ENCODE measurements around the gene UBE2E1.
"Not testable (repeated sequence)": the region's sequence is repeated elsewhere in the genome, so short reads cannot be mapped to it uniquely, and the experiment has no call there.

UBE2E1 gene

DNA sequence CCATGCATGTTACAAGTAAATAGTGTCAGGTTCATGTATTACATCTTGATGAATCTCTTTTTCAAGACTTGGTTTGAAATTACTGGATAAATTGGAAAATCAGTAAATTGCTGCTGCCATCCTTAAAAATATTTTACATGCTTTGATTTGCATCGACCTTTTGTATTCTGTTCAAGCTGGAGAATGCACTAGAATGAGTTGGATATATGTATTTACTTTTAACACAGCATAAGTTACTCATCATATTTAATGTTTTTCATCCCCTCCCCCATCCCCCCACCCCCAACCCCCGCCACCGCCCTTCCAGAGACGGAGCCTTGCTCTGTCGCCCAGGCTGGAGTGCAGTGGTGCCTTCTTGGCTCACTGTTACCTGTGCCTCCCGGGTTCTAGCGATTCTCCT, 16.8 kb downstream of the UBE2E1 start:
- no peak for DNase-seq

DNA sequence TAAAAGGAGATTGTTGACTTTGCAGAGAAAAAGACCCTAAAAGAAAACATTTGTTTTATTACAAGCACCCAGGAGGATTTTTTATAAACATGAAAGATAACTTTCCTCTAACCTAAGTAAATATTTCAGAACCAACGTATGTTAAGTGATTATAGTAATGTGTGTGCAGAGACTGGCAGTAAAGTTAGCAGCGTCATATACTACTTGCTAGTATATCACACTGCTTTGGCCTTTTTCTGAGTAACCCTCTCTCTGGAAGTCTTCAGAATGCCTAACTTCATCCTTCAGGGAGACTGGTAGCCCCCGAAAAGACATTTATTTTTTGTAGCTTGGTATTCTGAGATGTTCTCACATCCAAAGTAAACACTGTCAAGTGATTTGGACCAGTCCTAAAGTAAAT, 17.9 kb downstream of the UBE2E1 start:
- no peak for DNase-seq

DNA sequence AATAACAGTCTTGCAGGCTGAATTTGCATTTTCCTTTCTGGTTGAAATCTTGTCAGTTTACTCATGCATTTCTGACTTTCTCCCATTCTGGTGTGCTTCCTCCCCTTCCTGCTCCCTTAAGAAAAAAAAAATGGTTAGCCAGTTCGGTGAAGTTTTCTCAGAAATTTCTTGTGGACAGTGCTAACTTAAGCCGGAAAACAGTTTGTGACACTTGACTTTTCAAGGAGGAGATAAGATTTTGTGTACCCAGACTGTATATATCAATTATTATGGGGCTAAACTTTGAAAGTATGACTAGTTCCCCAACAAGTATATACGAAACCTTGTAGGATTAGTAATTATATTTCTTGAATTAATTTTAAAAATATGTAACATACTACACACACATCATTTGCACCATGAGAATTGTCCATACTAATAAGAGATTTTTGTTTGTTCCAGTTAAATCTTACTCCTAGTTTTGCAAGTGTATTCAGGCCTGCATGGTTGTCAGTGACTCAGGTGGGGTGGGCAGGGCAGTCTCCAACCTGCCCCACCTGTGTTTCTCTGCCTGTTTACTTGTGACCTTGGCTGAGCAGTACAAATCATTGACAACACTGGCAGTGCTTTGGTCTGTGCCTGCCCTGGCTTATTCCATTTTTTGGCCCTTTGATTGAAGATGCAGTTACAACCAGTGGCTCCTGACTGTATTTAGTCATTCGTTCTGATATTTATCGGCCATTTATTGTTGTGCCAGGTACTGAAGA, 19.1 kb downstream of the UBE2E1 start:
- no peak for DNase-seq

DNA sequence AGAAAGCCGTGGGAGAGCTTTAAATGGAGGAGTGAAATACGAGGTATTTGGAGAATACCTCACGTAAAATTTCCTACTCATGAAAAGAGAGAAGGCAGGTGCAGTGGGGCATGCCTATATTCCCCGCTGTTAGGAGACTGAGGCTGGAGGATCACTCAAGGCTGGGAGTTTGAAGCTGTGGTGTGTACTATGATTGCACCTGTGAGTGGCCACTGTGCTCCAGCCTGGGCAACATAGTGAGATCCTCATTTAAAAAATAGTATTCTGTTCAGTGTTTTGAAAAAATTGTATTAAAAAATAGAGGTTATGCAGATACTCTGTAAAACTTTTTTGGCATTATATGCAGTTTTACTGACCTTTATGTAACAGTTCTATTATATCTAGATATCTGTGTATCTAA, 20.0 kb downstream of the UBE2E1 start:
- no peak for DNase-seq

DNA sequence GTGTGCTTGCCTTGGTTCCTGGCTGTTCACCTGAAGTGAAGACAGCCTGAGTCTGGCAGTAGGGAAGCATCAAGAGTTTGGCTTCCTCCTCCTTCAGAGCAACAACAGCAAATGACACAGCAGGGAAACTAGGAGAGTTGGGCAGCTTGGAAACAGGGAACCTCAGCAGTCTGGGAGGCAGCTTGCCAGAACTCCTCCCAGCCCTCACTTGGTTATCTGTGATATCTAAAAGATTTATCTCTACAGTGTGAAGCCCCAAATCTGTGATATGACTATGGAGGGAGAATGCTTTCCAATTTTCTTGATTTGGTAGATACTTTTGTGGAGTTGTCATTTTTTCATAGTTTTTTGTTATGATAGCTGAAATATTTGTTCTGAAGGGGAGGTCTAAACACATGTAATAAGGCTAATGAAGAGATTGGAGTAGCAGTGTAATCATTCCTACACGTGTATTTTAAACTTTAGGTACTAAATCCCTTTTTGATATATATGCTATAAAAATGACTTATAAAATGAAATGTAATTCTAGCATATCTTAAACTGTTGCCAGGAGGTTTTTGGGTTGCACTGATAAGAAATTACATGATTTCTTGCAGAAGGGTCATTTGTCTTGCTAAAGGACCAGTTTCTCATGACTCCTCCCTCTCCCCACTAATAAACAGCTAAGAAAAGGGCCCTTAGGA, 20.8 kb downstream of the UBE2E1 start:
- DNase-seq, result no peak

DNA sequence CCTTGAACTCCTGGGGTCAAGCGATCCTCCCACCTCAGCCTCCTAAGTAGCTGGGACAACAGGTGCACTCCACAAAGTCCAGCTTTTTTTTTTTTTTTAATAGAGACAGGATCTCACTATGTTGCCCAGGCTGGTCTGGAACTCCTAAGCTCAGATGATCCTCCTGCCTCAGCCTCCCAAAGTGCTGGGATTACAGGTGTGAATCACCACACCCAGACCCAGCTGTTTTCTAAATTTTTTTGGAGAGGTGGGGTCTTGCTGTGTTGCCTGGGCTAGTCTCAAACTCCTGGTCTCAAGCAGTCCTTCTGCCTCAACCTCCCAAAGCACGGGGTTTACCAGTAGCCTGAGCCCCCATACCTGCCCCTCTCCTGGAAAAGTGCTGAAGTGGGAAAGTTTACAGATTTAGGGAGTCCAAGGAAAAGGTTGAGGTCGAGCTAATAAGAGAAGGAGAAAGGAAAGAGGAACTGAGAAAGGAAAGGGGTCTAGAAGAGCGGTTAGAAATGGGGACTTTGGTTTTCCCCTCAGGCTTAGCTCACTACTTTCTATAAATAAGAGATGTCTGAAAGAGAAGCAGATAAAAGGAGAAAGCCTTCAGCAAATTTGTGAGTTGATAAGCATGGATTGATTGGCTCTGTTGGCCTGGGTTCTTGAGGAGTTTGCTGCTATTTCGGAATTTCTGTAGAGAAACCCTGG, 23.6 kb downstream of the UBE2E1 start:
- no peak for DNase-seq

DNA sequence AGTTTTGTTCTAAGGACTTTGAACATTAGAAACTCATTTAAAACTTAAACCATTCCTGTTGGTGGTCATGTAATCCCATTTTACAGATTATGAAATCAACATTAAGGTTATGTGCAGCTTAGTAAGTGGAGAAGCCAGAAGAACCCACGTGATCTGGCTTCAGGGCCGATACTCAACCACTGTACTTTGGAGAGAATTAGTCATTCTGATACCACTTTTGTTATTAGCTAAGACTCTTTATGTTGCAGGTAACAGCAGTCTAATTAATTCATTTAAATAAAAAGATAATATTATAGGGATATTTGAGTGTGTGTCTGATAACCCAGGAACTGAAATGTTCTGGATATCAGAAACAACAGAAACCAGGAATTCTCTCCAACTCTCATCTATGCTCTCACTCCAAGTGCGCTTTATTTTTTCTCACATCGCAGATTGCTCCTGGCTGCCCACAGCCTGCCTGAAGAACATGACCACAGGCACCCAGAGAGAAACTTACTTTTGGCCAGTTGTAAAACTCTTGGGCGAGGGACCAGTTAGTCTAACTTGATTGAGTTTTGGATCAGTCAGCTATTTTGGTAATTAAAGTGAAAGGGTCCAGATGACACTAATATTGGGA, 25.2 kb downstream of the UBE2E1 start:
- DNase-seq, result no peak

DNA sequence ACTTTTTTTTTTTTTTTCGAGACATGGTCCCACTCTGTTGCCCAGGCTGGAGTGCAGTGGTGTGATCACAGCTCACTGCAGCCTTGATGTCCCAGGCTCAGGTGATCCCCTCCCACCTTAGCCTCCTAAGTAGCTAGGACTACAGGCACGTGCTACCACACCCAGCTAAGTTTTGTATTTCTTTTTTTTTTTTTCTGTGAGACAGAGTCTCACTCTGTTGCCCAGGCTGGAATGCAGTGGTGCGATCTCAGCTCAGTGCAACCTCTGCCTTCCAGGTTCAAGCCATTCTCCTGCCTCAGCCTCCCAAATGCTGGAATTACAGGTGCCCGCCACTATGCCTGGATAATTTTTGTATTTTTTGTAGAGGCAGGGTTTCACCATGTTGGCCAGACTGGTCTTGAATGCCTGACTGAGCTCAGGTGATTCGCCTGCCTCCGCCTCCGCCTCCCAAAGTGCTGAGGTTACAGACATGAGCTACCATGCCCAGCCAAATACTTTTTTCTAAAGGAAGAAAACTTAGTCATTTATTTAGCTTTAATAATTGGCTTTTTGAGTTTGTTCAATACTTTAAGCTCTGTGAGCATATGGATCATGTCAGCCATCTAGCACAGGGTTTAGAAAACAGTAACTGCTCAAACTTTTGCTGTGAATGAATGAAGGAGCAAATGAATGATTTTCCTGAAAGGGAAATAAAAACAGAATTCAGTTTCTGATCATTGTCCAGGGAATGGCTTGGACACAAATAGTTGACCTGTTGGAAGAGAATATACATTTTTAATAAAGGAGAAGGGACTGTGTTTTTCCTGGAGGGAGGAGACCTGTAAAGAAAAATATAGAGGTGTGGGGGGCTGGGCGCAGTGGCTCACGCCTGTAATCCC, 26.0 kb downstream of the UBE2E1 start:
- no peak for DNase-seq

DNA sequence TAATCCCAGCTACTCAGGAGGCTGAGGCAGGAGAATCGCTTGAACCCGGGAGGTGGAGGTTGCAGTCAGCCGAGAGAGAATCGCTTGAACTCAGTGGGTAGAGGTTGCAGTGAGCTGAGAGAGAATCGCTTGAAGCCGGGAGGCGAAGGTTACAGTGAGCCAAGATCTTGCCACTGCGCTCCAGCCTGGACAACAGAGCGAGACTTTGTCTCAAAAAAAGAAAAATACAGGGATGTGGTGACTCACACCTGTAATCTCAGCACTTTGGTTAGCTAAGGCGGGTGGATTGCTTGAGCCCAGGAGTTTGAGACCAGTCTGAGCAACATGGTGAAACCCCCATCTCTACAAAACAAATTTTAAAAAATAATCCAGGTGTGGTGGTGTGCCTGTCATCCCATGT, 26.8 kb downstream of the UBE2E1 start:
- no peak for DNase-seq

DNA sequence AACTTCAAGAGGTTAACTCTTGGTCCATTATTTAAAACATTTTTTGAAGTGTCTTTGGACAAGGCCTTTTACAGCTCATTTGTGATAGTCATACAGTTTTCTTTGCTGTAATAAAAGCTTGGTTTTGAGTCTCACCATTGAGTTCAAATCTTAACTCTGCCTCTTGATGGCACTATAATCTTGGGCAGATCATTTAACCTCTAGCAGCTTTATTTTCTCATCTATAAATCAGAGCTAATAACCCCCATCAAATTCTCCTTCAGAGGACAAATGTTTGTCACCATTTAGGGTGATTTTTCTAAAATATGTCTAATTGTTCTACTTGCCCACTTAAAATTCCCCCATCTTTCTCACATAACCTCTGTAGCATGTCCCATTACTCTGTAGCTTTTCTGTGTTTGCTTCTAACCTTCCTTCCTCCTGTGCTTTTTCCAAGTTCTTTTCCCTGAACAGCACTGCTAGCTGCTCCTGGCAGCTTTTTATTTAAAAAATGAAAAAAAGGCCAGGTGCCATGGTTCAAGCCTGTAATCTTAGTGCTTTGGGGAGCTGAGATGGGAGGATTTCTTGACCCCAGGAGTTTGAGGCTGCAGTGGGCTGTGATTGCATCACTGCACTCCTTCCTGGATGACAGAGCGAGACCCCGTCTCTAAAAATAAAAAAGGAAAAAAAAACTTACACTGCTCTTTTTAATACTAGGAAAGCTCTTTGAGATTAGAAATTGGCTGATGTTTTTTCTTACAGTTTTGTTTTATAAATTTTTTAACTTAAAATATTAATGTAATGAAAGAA, 28.5 kb downstream of the UBE2E1 start:
- no peak for DNase-seq

DNA sequence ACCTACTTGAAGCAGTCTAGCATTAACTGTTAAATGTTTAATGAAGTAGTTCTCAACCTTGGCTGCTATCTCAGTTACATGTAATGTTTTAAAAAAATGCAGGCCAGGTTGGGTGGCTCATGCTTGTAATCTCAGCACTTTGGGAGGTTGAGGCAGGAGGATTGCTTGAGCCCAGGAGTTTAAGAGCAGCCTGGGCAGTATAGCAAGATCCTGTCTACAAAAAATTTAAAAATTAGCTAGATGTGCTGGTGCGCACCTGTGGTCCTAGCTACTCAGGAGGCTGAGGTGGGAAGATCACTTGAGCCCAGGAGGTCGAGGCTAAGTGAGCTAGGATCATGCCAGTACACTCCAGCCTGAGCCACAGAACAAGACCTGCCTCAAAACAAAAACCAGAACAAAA, 29.3 kb downstream of the UBE2E1 start:
- DNase-seq, result no peak

DNA sequence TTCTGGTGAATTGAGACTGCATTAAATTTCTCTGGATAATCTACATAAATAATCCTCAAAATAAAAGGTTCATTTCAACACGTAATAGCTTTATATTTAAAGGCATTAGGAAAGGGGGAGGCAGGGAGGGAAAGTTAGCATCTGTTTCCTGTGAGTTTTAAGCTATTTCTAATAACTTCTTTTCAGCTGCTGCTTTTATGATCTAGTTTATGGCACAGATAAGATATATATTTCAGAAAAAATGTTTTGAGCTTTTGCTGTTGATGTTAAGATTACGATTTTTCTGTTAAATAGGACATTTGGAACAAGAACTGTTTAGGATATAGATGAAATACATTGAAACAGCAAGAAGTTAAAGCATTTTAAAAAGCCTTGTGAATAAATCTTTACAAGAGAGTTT, 30.0 kb downstream of the UBE2E1 start:
- no peak for DNase-seq

DNA sequence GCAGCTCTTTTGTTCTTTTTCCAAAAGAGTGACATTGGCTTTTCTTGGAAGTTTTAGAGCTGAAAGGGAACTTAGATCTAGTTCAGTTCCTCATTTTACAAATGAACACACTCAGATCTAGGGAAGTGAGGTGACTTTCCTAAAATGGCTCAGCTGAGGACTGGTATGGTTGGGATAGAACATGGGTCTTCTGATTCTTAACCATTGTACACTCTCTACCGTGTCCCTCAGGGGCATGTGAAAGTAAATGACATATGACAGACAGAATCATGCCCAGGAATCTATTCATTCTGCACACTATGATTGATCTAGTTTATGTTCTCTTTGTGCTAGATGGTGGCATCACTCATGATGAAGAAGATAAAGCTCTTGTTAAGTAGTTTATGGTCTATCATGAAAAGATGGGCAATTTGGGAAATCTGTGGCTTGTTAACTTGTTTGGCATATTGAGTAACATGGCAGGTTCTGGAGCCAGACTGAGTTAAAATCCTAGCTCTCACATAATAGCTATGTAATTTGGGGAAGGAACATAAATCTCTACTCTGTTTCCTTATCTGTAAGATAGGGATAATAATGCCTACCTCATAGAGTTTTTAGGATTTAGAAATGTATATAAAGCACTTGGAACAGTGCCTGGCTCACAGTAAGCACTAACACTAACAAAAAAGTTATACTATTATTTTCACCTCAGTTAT, 30.9 kb downstream of the UBE2E1 start:
- DNase-seq, result no peak

DNA sequence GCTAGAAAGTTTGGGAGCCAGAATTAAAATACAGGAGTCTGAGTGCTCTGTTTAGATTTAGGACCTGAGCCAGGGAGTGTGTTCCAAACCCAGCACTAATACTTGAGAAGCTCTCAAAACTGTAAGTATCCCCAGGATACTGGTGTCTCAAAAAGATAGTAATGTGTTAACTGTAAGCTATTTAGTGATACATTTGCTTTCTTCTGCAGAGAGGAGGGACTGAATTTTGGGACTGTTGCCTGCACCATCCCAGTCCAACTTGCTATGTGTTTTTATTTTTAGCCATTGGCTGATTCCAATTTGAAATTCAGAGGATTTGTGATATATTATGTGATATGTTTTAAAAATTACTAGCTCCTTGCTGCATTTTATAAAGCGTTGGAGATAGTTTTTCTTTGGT, 31.5 kb downstream of the UBE2E1 start:
- DNase-seq, result no peak

DNA sequence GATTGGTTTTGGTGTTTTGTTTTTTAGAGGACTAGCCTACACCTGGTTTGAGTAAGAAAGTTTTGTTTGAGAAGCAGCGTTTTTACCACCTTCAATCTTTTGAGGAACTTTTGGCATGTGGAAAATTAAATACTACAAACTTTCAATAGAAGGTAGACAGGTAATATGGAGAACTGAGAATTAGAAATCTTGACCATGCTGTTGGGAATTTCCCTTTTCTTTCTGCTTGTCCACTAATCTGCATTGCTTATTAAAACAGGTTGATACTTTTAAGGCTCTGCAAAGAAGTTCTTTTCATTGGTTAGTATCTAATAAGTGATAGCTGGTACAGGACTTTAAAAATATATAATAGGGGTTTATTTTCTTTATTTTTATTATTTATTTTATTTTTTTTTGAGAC, 31.9 kb downstream of the UBE2E1 start:
- no peak for DNase-seq

DNA sequence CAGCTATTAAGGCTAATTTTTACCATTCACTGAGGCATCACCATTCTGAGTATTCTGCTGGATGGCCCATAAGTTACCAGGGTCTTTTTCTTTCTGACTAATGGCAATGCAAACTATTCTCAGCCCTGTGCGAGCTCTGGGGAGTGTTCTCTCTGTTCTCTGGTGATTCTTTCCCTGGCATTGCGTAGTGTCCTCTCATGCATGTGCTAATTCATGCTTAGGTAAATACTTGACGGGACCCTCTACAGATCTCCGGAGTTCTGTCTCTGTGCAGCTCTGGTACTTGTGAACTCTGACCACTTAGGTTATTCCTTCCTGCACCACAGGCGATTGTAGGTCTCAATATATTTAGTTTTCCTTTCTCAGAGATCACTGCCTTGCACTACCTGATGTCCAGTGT, 34.8 kb downstream of the UBE2E1 start:
- DNase-seq, result no peak

DNA sequence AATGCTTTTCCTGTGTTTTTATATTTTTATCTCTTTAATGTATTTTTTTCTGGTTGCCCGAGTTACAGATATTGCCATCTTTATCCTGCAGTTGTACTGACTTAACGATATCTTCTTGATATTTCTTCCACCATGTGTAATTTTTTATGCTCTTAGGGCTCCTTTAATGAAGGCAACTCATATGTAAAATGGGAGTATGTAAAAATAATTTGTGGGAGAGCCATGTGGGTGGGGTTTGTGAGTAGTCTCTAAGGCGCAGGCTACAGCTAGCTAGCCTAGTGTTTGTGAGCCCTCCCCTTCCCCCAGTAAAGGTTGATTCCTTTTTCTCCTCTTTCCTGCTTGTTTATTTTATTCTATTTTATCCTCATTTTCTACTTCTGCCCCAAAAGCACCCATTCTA, 38.1 kb downstream of the UBE2E1 start:
- no peak for DNase-seq

DNA sequence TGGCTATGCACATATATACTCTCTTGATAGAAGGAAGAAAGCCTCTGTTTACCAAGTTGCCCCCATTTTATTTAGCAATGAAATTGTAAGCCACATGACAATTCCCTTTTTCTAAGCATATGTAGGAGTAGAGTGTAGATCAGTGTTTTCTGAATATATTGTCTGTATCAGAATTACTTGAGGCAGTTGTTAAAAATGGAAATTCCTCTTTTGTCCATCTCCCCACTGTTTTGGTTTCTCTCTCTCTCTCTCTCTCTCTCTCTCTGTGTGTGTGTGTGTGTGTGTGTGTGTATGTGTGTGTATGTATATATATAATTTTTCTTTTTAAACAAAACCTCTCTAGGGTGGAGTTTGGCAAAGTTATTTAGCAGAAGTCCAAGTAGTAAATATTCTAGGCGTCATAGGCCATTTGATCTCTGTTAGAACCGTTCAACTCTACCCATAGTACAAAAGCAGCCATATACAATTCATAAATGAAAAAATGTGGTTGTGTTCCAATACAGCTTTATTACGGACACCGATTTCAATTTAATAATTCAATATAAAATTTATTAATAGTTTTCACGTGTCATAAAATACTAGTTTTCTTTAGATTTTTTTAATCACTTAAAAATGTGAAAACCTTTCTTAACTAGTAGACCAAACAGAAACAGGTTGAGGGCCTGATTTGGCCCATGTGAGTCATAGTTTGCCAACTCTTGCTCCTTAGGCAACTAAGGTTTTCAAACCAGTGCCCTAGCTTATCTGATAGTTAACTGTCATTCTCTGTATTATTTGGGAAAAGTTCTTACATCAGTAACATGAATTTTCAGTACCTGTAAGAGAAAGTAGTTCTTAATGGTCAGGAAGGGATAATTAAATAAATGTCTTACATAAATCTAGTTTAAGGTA, 39.8 kb downstream of the UBE2E1 start:
- no peak for DNase-seq

DNA sequence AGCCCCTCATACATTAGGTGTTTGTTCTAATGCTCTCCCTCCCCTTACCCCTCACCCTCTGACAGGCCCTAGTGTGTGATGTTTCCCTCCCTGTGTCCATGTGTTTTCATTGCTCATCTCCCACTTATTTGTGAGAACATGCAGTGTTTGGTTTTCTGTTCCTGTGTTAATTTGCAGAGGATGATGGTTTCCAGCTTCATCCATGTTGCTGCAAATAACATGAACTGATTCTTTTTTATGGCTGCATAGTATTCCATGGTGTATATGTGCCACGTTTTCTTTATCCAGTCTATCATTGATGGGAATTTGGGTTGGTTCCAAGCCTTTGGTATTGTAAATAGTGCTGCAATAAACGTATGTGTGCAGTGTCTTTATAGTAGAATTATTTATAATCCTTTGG, 43.7 kb downstream of the UBE2E1 start:
- not testable (repeated sequence) for DNase-seq

DNA sequence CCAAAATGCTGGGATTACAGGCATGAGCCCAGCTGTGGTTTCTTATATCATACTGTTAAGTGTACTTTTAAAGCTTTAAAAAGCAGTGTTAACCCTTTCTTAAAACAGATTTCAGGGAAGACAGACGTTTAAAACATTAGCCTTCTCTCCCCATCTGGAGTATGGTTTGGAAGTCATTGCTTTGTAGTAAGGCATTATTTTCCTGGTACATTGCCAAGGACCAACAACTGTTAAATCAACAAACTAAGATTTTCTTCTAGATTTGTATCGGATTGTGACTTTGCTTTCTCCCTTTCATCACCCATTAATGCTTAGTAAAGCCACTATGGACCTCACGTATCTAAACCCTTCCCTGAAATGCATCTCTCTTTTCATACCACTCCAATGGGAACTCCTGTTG, 50.5 kb downstream of the UBE2E1 start:
- DNase-seq, result no peak
